HCT116 (cell line): Measurements from ENCODE around the gene PTCD1. TPM values are rescaled to one million over a fixed set of nuclear protein-coding genes. Genes with fewer than 3 reads are reported as not detected.

Source experiments
- ATAC-seq: fragments of 200-7000 bp; cut with Tn5 transposase; 2 replicates; pipeline ENCODE4 v1.9.1; 2020; ENCODE audit warnings: mild to moderate bottlenecking, moderate library complexity
- BruUV-seq: library from RNA; stranded (reverse); fragments of 400-500 nt; replicated peaks from 2 replicates; lab custom pipeline; 2021; lab: Mats Ljungman, UMichigan
- CTCF ChIA-PET: fragments of 300-600 bp; sonication (Branson Sonifier 250); formaldehyde crosslinking; loops from one replicate; lab custom pipeline; 2021; ENCODE audit warnings: antibody characterized with exemption; lab: Charles Lee
- POLR2A ChIA-PET: fragments of 300-600, 350-600 bp; sonication (Branson Sonifier 250); formaldehyde crosslinking; loops from one replicate; lab custom pipeline; 2021; ENCODE audit warnings: antibody characterized with exemption; lab: Charles Lee
- RAD21 ChIA-PET, 2 experiments: fragments of 300-600 bp; sonication (Branson Sonifier 250); formaldehyde crosslinking; loops; one replicate each; lab custom pipeline; 2023; ENCODE audit warnings: low total read pairs in 2 of 2; ENCODE audit not compliant: uncharacterized antibody in 2 of 2, unreplicated experiment in 2 of 2, low non-redundant PET in 1 of 2; lab: Charles Lee
- DNase-seq: peaks from one replicate; pipeline ENCODE4 v3.0.0-alpha.2; 2010; ENCODE audit warnings: low read depth, low spot score
- H2AFZ ChIP-seq: fragments of 200-600 bp; shearing (Covaris generic), sonication (generic); 2 replicates; pipeline ENCODE4 v1.6.1; 2017; ENCODE audit warnings: low read depth, mixed run types, mixed read lengths, antibody characterized with exemption, low read length; ENCODE audit not compliant: poor library complexity, severe bottlenecking
- H3K27ac ChIP-seq: 2 replicates; pipeline ENCODE4 v1.5.1; 2012; ENCODE audit warnings: low read depth, low read length
- H3K27me3 ChIP-seq: fragments of 200-600 bp; sonication (generic); 2 replicates; pipeline ENCODE4 v1.6.1; 2016; ENCODE audit warnings: mixed run types, low read length, mixed read lengths; ENCODE audit not compliant: insufficient read depth
- H3K36me3 ChIP-seq, 2 experiments: fragments of 200-500 bp in 1 of 2; fragments of 200-600 bp in 1 of 2; sonication (Bioruptor generic) in 1 of 2; sonication (generic) in 1 of 2; 2 replicates each; pipeline versions ENCODE4 v1.5.1 to v1.6.1; 2014 to 2016; ENCODE audit warnings: low read length in 2 of 2, inconsistent platforms in 1 of 2, mixed read lengths in 1 of 2, mixed run types in 1 of 2; ENCODE audit not compliant: insufficient read depth in 2 of 2, control insufficient read depth in 1 of 2
- H3K4me1 ChIP-seq, 2 experiments: fragments of 200-600 bp in 1 of 2; sonication (generic) in 1 of 2; 2 replicates each; pipeline versions ENCODE4 v1.5.1 to v1.6.1; 2012 to 2017; ENCODE audit warnings: low read length in 2 of 2, inconsistent platforms in 1 of 2, mild to moderate bottlenecking in 1 of 2, mixed read lengths in 1 of 2, mixed run types in 1 of 2, moderate library complexity in 1 of 2; ENCODE audit not compliant: insufficient read depth in 2 of 2, control insufficient read depth in 1 of 2
- H3K4me2 ChIP-seq: fragments of 200-600 bp; sonication (generic); 2 replicates; pipeline ENCODE4 v1.6.1; 2017; ENCODE audit warnings: mixed run types, low read length, mixed read lengths
- H3K4me3 ChIP-seq, 2 experiments: fragments of 200-600 bp in 1 of 2; sonication (generic) in 1 of 2; replicated peaks in 1 of 2; 2 replicates each; pipeline ENCODE4 v1.5.1; 2011 to 2016; ENCODE audit warnings: low read length in 2 of 2, control low read depth in 1 of 2, low read depth in 1 of 2, mild to moderate bottlenecking in 1 of 2, mixed read lengths in 1 of 2, mixed run types in 1 of 2
- H3K79me2 ChIP-seq: fragments of 200-600 bp; sonication (generic); 2 replicates; pipeline ENCODE4 v1.6.1; 2017; ENCODE audit warnings: mild to moderate bottlenecking, mixed run types, low read length, moderate library complexity, mixed read lengths; ENCODE audit not compliant: insufficient read depth
- H3K9ac ChIP-seq: fragments of 200-600 bp; sonication (generic); 2 replicates; pipeline ENCODE4 v1.6.1; 2016; ENCODE audit warnings: low read length, mixed read lengths
- H3K9me2 ChIP-seq: fragments of 200-600 bp; sonication (generic), shearing (Covaris generic); 2 replicates; pipeline ENCODE4 v1.6.1; 2017; ENCODE audit warnings: mixed run types, mild to moderate bottlenecking, moderate library complexity; ENCODE audit not compliant: insufficient read depth
- H3K9me3 ChIP-seq, 2 experiments: fragments of 200-500 bp in 1 of 2; fragments of 200-600 bp in 1 of 2; sonication (Bioruptor generic) in 1 of 2; sonication (generic) in 1 of 2; 2 replicates each; pipeline ENCODE4 v1.6.1; 2014 to 2017; ENCODE audit warnings: low read length in 2 of 2, mixed read lengths in 2 of 2, inconsistent platforms in 1 of 2, low read depth in 1 of 2, mild to moderate bottlenecking in 1 of 2, mixed run types in 1 of 2, moderate library complexity in 1 of 2; ENCODE audit not compliant: control insufficient read depth in 1 of 2, insufficient read depth in 1 of 2
- H4K20me1 ChIP-seq: fragments of 200-600 bp; sonication (generic), shearing (Covaris generic); 2 replicates; pipeline ENCODE4 v1.6.1; 2017; ENCODE audit warnings: mixed run types, mild to moderate bottlenecking, moderate library complexity; ENCODE audit not compliant: insufficient read depth
- CBX3 ChIP-seq: IDR thresholded peaks from 2 replicates; pipeline ENCODE4 v1.6.1; 2012; ENCODE audit warnings: low read depth
- CEBPB ChIP-seq: IDR thresholded peaks from 2 replicates; pipeline ENCODE4 v1.6.1; 2012; ENCODE audit warnings: low read depth
- EGR1 ChIP-seq: IDR thresholded peaks from 2 replicates; pipeline ENCODE4 v1.6.1; 2012; ENCODE audit warnings: low read depth
- ELF1 ChIP-seq: IDR thresholded peaks from 2 replicates; pipeline ENCODE4 v1.6.1; 2012; ENCODE audit warnings: low read depth, borderline replicate concordance
- EZH2 ChIP-seq: fragments of 200-600 bp; sonication (generic); IDR thresholded peaks from 2 replicates; pipeline ENCODE4 v1.6.1; 2017; ENCODE audit warnings: antibody characterized with exemption, mixed run types
- EZH2phosphoT487 ChIP-seq: fragments of 200-600 bp; IDR thresholded peaks from 2 replicates; pipeline ENCODE4 v1.6.1; 2018; ENCODE audit warnings: antibody characterized with exemption, borderline replicate concordance
- JUND ChIP-seq: IDR thresholded peaks from 2 replicates; pipeline ENCODE4 v1.6.1; 2012
- POLR2AphosphoS5 ChIP-seq: IDR thresholded peaks from 2 replicates; pipeline ENCODE4 v1.6.1; 2011; ENCODE audit warnings: mild to moderate bottlenecking, low read depth, low read length, moderate library complexity
- RAD21 ChIP-seq: IDR thresholded peaks from 2 replicates; pipeline ENCODE4 v1.6.1; 2012; ENCODE audit warnings: low read depth, mild to moderate bottlenecking
- SP1 ChIP-seq: IDR thresholded peaks from 2 replicates; pipeline ENCODE4 v1.6.1; 2012; ENCODE audit warnings: low read depth
- SRF ChIP-seq: IDR thresholded peaks from 2 replicates; pipeline ENCODE4 v1.6.1; 2012; ENCODE audit warnings: low read depth
- YY1 ChIP-seq: IDR thresholded peaks from 2 replicates; pipeline ENCODE4 v1.6.1; 2011; ENCODE audit warnings: low read length, low read depth, moderate library complexity, mild to moderate bottlenecking; ENCODE audit not compliant: insufficient replicate concordance; ENCODE audit errors: extremely low read depth
- ZFX ChIP-seq: fragments of 450-650 bp; IDR thresholded peaks from 2 replicates; pipeline ENCODE4 v1.6.1; 2017
- ZNF274 ChIP-seq: fragments of 200-500 bp; sonication (Bioruptor generic); IDR thresholded peaks from 2 replicates; pipeline ENCODE4 v1.6.1; 2014; ENCODE audit warnings: mild to moderate bottlenecking, low read depth, low read length, inconsistent platforms
- intact Hi-C: fragments of 100-400 bp; cut with micrococcal nuclease; formaldehyde crosslinking; loops from 2 replicates; pipeline ENCODE4 v1.10.0; 2022
- total RNA-seq: library from RNA; stranded (reverse); gene quantifications from one replicate; pipeline ENCODE4 v1.2.1, GENCODE V29; 2021; ENCODE audit not compliant: unreplicated experiment
- TF ChIP-seq, protein P1 (sequence below): IDR thresholded peaks from 2 replicates; pipeline ENCODE4 v1.6.1; 2012; ENCODE audit warnings: low read depth
- TF ChIP-seq, protein P2 (sequence below): IDR thresholded peaks from 2 replicates; pipeline ENCODE4 v1.6.1; 2012
- TF ChIP-seq, protein P3 (sequence below), 3 experiments: fragments of 200-600 bp in 1 of 3; sonication (generic) in 1 of 3; IDR thresholded peaks in 2 of 3; conservative IDR thresholded peaks in 1 of 3; 2 replicates each; pipeline ENCODE4 v1.5.1; 2012 to 2017; ENCODE audit warnings: low read depth in 2 of 3, low read length in 2 of 3, antibody characterized with exemption in 1 of 3, borderline replicate concordance in 1 of 3, control low read depth in 1 of 3, mild to moderate bottlenecking in 1 of 3, mixed read lengths in 1 of 3, mixed run types in 1 of 3, moderate library complexity in 1 of 3; ENCODE audit not compliant: insufficient read depth in 1 of 3
- TF ChIP-seq, protein P4 (sequence below): IDR thresholded peaks from 2 replicates; pipeline ENCODE4 v1.6.1; 2011; ENCODE audit warnings: mild to moderate bottlenecking, low read length, moderate library complexity; ENCODE audit not compliant: insufficient replicate concordance; ENCODE audit errors: extremely low read depth
- TF ChIP-seq, protein P5 (sequence below): IDR thresholded peaks from 2 replicates; pipeline ENCODE4 v1.6.1; 2012

The PTCD1 gene
- total RNA-seq, 1 experiment from 2014 or later: 9.2 TPM

DNA sequence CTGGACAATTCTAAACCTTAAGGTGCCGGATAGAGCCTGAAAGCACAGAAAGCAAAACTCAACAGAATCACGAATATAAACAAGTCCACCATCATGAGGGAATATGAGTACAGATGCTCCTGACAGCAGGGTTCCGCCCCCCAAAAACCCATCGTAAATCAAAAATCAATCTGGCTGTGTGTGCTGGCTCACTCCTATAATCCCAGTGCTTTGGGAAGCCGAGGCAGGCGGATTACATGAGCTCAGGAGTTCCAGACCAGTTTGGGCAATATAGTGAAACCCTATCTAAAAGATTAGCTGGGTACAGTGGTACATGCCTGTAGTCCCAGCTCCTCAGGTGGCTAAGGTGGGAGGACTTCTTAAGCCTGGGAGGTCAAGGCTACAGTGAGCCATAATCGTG, 17.6 kb downstream of the PTCD1 start:
- H3K9me2 ChIP-seq: no peaks in the 10 kb centered on the region
- no peak overlapping the region for H3K4me3 ChIP-seq
- TF ChIP-seq CEBPB (no peak), YY1 (no peak), JUND (no peak), ZFX (no peak), EZH2phosphoT487 (no peak), SRF (no peak), SP1 (no peak), ELF1 (no peak), ZNF274 (no peak), EZH2 (no peak), POLR2AphosphoS5 (no peak), RAD21 (no peak), CBX3 (no peak), EGR1 (no peak)
- TF ChIP-seq, protein P1, sequence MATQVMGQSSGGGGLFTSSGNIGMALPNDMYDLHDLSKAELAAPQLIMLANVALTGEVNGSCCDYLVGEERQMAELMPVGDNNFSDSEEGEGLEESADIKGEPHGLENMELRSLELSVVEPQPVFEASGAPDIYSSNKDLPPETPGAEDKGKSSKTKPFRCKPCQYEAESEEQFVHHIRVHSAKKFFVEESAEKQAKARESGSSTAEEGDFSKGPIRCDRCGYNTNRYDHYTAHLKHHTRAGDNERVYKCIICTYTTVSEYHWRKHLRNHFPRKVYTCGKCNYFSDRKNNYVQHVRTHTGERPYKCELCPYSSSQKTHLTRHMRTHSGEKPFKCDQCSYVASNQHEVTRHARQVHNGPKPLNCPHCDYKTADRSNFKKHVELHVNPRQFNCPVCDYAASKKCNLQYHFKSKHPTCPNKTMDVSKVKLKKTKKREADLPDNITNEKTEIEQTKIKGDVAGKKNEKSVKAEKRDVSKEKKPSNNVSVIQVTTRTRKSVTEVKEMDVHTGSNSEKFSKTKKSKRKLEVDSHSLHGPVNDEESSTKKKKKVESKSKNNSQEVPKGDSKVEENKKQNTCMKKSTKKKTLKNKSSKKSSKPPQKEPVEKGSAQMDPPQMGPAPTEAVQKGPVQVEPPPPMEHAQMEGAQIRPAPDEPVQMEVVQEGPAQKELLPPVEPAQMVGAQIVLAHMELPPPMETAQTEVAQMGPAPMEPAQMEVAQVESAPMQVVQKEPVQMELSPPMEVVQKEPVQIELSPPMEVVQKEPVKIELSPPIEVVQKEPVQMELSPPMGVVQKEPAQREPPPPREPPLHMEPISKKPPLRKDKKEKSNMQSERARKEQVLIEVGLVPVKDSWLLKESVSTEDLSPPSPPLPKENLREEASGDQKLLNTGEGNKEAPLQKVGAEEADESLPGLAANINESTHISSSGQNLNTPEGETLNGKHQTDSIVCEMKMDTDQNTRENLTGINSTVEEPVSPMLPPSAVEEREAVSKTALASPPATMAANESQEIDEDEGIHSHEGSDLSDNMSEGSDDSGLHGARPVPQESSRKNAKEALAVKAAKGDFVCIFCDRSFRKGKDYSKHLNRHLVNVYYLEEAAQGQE: no peak
- TF ChIP-seq, protein P2, sequence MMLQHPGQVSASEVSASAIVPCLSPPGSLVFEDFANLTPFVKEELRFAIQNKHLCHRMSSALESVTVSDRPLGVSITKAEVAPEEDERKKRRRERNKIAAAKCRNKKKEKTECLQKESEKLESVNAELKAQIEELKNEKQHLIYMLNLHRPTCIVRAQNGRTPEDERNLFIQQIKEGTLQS: no peak
- TF ChIP-seq, protein P3, sequence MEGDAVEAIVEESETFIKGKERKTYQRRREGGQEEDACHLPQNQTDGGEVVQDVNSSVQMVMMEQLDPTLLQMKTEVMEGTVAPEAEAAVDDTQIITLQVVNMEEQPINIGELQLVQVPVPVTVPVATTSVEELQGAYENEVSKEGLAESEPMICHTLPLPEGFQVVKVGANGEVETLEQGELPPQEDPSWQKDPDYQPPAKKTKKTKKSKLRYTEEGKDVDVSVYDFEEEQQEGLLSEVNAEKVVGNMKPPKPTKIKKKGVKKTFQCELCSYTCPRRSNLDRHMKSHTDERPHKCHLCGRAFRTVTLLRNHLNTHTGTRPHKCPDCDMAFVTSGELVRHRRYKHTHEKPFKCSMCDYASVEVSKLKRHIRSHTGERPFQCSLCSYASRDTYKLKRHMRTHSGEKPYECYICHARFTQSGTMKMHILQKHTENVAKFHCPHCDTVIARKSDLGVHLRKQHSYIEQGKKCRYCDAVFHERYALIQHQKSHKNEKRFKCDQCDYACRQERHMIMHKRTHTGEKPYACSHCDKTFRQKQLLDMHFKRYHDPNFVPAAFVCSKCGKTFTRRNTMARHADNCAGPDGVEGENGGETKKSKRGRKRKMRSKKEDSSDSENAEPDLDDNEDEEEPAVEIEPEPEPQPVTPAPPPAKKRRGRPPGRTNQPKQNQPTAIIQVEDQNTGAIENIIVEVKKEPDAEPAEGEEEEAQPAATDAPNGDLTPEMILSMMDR (IDR thresholded peaks at IDR 0.05 in 2 of 3, conservative IDR thresholded peaks at IDR 0.05 in 1 of 3; ENCODE audit: borderline replicate concordance in 1 of 3, insufficient read depth in 1 of 3, low read depth in 2 of 3, low read length in 2 of 3): no peak
- TF ChIP-seq, protein P4, sequence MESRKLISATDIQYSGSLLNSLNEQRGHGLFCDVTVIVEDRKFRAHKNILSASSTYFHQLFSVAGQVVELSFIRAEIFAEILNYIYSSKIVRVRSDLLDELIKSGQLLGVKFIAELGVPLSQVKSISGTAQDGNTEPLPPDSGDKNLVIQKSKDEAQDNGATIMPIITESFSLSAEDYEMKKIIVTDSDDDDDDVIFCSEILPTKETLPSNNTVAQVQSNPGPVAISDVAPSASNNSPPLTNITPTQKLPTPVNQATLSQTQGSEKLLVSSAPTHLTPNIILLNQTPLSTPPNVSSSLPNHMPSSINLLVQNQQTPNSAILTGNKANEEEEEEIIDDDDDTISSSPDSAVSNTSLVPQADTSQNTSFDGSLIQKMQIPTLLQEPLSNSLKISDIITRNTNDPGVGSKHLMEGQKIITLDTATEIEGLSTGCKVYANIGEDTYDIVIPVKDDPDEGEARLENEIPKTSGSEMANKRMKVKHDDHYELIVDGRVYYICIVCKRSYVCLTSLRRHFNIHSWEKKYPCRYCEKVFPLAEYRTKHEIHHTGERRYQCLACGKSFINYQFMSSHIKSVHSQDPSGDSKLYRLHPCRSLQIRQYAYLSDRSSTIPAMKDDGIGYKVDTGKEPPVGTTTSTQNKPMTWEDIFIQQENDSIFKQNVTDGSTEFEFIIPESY: no peak
- TF ChIP-seq, protein P5, sequence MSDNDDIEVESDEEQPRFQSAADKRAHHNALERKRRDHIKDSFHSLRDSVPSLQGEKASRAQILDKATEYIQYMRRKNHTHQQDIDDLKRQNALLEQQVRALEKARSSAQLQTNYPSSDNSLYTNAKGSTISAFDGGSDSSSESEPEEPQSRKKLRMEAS: no peak
- BruUV-seq: no TSS peak
- DNase-seq (no peak), ATAC-seq (no peak)
- no peaks in the 10 kb centered on the region for H3K9me3 ChIP-seq
- H2AFZ ChIP-seq: no peak overlapping the region
- H3K9ac ChIP-seq: no peak overlapping the region
- intact Hi-C loops: no loop called here
- H3K27me3 ChIP-seq: no peaks in the 10 kb centered on the region
- H4K20me1 ChIP-seq: no peaks in the 10 kb centered on the region
- no peak overlapping the region for H3K27ac ChIP-seq
- H3K79me2 ChIP-seq: peaks cover 16% of the 10 kb centered on the region; the same call in 1 of the 2 replicates
- no peak overlapping the region for H3K4me2 ChIP-seq
- RAD21 ChIA-PET: no interaction called here
- POLR2A ChIA-PET: no interaction called here
- H3K36me3 ChIP-seq: peaks cover 34 to 55% of the 10 kb centered on the region in 2 experiments
- no peaks in the 10 kb centered on the region for H3K4me1 ChIP-seq
- CTCF ChIA-PET: no interaction called here
